Left forelimb (tissue), 1 donor: ENCODE results near the gene PGM3.

Source experiments
- DNase-seq: peaks from one replicate; pipeline ENCODE4 v3.0.0-alpha.2; 2018; ENCODE audit warnings: low spot score

PGM3 gene

GRCh38 chr6:83183082-83183828, 9.8 kb downstream of the PGM3 start:
- no peak for DNase-seq

DNA sequence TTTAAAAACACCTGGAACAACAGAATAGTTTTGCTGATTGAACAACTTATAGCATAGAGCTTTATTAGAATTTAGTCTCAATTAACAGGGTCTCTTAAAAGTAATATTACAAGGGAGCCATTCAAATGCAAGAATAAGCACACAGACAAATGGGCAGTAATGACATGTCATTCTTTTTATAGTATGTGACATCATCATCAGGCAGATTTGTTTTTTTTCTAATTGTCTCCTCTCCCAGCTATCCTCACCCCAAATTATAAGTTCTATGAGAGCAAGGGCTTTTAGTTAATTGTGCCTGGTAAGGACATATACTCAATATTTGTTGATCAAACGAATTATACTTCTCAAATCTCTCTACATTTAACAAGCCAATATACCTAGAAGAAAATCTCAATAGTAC, 11.0 kb downstream of the PGM3 start:
- no peak for DNase-seq

DNA sequence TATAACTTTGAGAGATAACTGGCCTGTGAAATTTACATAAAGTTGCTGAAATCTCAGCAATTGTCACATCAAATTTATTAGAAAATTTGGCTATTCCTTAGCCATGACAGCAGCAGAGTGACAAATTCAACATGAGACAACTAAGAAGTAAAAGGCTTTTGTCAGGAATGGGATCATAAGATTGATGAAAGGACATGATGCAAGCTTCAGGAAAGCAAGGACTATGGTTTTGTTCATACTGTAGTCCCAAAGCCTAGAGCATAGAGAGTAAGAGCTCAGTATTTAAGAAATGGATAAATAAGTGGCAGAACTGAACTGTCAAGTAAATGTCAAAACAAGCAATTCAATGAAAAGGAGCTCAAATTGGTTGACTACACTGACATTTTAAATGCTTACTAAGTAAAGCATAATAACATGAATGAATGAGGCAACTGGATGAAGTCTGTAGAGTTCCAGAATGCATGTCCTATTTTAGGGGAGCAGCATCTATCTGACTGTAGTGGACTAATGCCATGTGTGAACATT, 12.6 kb downstream of the PGM3 start:
- DNase-seq = no peak

GRCh38 chr6:83176246-83176645, 16.8 kb downstream of the PGM3 start:
- DNase-seq = no peak

DNA sequence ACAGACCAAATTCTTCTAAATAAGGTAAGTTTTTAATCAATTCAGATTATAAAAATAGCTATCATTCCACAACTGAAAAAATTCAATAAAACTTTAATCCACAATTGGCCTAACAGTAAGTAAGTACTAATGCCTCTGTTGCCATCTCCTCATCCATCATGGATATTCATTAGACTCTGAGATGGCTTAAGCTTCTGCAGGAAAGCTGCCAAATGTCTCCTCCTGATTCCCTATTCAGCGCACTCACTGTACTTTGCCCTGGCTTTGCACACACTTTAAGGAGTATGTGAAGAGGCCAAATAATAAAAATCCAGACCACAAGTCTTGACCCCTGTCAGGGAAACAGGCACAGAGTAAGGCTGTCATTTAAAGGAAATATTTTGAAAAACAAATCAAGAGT, 23.6 kb downstream of the PGM3 start:
- no peak for DNase-seq

- DNase-seq = no peak
Measured at GRCh38 chr6:83169106-83169505, 24.0 kb downstream of the PGM3 start.

DNA sequence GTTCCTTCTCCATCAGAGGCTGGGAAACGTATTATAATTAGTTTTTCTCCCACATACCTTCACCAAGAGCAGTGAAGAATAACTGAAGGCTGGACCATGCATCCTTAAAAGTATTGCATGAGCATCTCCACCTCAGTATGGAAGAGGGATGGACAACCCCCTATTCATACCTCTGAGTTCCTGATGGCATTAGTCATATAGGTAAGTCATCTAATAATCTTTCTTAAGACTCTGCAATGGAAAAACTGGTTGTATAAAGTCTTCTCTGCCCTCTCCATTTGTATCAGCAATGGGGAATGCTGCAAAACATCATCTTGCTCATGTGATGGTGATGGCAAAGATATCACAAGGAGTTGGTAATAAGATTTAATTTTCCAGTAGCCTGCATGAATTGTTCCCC, 24.5 kb downstream of the PGM3 start:
- DNase-seq = no peak

- no peak for DNase-seq
Measured at GRCh38 chr6:83167726-83168278, 25.3 kb downstream of the PGM3 start.

GRCh38 chr6:83160167-83160566, 32.9 kb downstream of the PGM3 start:
- no peak for DNase-seq

- DNase-seq = no peak
Measured at GRCh38 chr6:83155794-83156193, 37.3 kb downstream of the PGM3 start.

DNA sequence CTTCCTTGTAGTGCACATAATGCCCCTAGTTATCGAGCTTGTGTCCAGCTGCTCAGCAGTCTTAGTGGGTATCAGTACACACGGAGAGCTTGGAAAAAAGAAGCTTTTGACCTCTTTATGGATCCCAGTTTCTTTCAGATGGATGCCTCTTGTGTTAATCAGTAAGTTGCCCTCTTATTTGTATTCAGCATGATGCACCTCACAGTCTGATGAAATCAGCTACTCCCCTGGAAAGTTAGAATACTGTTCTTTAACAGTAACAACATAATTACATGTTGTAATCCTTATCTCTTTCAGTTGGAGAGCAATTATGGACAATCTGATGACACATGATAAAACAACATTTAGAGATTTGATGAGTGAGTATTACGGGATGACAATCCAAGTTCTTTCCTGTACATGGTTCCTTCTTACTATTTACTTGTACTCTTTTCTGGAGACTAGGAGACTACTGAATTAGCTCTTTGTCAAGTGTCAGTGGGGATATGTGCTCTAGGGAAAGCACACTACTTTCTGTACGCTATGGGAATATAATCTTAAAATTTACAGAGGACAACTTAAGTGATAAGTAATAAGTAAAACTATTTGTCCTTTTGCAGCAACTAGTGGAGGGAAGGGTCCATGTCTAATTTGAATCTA, 39.1 kb downstream of the PGM3 start:
- DNase-seq = no peak

DNA sequence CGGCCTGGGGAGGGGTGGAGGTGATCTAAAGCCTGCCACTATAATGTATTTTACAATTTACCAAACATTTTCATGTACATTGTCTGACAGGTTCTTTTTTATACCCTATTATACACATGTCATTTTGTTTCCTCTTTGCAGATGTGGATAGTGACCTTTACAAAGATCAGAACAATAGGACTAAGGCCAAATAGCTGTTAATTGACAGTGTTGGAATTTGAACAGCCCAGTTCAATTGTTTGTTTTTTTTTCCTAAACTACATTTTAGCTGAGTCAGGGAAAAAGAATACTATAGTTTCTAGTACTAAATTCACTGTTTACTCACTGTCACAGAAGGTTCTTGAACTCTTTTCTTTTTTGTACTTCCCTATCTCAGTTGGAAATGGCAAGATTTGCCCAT, 40.2 kb downstream of the PGM3 start:
- DNase-seq = no peak

GRCh38 chr6:83151114-83151513, 42.0 kb downstream of the PGM3 start:
- no peak for DNase-seq

DNA sequence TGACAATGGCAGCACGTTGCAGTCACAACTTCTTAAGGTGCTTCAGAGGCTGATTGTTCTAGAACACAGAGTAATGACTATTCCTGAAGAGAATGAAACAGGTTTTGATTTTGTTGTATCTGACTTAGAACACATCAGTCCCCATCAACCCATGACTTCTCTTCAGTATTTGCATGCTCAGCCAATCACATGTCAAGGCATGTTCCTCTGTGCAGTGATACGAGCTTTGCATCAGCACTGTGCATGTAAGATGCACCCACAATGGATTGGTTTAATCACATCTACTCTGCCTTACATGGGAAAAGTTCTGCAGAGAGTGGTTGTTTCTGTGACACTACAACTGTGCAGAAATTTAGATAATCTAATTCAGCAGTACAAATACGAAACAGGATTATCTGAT, 54.3 kb downstream of the PGM3 start:
- DNase-seq = no peak

DNA sequence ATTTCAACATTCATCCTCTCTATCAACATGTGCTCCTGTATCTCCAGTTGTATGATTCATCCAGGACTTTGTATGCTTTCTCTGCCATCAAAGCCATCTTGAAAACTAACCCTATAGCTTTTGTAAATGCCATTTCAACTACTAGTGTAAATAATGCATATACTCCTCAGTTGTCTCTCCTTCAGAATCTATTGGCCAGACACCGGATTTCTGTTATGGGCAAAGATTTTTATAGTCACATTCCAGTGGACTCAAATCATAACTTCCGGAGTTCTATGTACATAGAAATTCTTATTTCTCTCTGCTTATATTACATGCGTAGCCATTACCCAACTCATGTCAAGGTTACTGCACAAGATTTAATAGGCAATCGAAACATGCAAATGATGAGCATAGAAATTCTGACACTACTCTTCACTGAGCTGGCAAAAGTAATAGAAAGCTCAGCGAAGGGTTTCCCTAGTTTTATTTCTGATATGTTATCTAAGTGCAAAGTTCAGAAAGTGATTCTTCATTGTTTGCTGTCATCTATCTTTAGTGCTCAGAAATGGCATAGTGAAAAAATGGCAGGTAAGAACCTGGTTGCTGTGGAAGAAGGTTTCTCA, 54.8 kb downstream of the PGM3 start:
- no peak for DNase-seq

DNA sequence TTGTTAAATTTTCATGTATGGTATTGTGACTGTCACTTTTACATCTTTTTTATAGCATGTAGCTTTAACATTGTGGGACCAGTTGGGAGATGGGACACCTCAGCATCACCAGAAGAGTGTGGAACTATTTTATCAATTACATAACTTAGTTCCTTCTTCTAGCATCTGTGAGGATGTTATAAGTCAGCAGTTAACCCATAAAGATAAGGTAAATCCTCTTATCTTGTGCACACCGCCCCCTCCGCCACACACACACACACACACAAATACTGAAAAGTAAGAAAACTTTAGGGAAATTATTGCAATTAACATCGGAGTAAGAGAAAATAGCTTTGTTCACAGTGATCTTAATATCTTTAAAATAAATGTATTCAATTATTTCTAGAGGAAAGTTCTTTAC, 60.9 kb downstream of the PGM3 start:
- DNase-seq = no peak

- no peak for DNase-seq
Measured at GRCh38 chr6:83127976-83128375, 65.1 kb downstream of the PGM3 start.

GRCh38 chr6:83127258-83127657, 65.8 kb downstream of the PGM3 start:
- no peak for DNase-seq

GRCh38 chr6:83126807-83127206, 66.3 kb downstream of the PGM3 start:
- DNase-seq = no peak

GRCh38 chr6:83126223-83126622, 66.8 kb downstream of the PGM3 start:
- no peak for DNase-seq

DNA sequence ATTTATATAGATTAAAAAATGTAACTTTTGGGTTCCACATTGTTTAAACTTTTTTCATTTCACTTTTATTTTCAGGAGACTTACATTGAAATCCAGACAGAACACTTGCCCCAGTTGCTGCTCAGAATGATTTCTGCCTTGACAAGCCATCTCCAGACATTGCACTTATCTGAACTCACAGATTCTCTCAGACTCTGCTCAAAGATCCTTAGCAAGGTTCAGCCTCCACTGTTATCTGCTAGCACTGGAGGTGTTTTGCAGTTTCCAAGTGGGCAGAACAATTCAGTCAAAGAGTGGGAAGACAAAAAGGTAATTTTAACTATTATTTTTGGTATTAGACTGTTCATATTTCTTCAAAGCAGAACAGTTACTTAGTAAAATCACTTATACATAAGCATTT, 67.6 kb downstream of the PGM3 start:
- no peak for DNase-seq

DNA sequence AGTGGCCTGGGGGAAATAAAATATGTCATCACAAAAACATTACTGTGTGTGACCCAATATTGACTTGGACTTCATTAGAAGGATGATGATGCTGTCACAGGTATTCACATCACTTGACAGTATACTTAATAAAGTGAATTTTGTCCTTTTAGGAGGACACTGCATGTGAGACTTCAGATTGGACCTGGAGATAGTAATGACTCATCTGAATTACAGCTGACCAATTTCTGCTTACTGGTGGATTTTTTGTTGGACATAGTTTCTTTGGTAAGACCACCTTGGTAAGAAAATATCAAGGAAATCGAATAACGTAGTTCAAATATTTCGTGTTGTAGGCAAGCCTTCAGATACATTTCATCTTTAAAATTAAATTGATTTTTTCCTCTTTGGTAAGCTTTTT, 68.5 kb downstream of the PGM3 start:
- no peak for DNase-seq

GRCh38 chr6:83119742-83120300, 73.2 kb downstream of the PGM3 start:
- DNase-seq = no peak
